SH-SY5Y (cell line): Measurements from ENCODE around the gene TMEM121B.

ENCODE experiments used
- GATA2 ChIP-seq: IDR thresholded peaks from 2 replicates; pipeline ENCODE4 v1.6.1; 2011; ENCODE audit warnings: mild to moderate bottlenecking, low read depth, low read length
- GATA3 ChIP-seq: IDR thresholded peaks from 2 replicates; pipeline ENCODE4 v1.6.1; 2011; ENCODE audit warnings: low read depth, mild to moderate bottlenecking, low read length, moderate library complexity

TMEM121B gene

DNA sequence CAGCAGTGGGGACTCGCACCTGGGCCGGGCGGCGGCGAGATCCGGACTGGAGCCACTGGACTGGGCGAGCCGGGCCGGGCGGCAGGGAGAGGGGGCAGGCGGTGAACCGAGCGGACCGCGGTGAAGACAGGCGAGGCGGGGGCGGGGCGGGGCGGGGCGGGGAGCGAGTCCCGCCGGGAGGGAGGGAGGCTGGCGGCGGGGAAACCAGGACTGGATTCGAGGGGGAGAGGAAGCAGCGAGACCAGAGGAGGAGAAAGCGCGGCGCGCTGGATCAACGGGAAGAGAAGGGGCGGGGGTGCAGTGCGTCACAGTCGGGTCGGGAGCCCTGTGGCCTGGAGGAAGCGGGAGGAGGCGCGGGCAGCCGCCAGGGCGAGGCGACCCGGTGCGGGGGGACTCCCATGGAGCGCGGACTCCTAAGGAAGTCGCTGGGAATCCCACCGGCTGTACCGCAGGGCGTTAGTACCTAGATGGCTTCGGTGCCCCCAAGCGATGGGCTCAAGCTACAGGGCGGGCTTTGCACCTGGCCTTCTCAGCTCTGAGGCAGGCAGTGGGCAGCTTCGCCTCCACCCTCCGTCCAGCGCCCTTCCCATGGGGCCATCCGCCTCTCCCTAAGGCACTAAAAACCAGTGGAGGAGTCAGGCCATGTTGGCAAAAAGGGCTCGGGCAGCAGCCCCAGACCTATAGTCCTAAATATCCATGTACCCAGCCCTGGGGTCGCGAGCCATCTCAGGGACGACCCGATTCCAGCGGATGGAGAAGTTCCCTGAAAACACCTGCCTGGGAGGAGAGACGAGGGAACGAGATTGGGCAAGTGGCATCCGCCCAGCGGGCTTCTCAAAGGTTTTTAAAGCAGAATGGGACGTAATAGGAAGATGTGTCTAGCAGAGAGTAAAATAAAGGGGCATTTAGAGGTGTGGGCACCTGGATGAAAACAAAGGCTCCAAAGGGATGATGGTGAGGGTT is at the start of gene TMEM121B:
TSS of gene TMEM121B (minus strand) at position 128 of the 963 bp plus-strand sequence. CDS start 233 bp downstream, outside the sequence.
- no peak for TF ChIP-seq GATA2
- no peak for TF ChIP-seq GATA3

- TF ChIP-seq GATA2 (no peak), GATA3 (no peak)
Measured at GRCh38 chr22:17167486-17167885, 46.3 kb upstream of the TMEM121B start.

DNA sequence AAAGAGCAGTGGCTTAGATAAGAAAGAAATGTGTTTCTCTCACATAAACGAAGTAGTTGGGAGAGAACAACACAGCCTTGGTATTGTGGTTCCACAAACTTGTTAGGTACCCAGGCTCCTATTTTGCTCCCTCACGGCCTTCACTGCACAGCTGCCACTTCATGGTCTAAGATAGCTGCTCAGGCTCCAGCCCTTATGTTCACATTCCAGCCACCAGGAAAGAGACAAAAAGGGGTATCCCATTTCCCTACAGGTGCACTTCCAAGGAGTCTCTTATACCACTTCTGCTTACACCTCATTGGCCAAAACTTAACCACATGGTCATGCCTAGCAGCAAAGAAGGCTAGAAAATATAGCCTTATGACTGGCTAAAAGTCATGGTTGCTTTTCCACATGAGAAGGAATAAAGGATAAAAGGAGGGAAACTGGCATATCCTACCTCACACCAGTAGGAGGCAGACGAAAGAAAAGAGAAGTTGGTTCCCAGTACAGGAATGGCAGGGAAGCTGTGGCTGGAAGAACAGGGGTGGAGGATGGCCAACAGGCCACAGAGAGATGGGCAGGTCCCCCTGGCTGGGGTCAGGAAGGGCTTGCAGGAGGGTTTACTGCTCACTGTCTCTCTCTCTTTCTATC is 43.3 kb upstream of the TMEM121B start:
- TF ChIP-seq GATA2 (no peak), GATA3 (no peak)

GRCh38 chr22:17162731-17163130 is 41.6 kb upstream of the TMEM121B start:
- TF ChIP-seq GATA3 = no peak
- TF ChIP-seq GATA2 = no peak

- TF ChIP-seq GATA2 (no peak), GATA3 (no peak)
Measured at GRCh38 chr22:17161991-17162390, 40.8 kb upstream of the TMEM121B start.

- TF ChIP-seq GATA2 = no peak
- no peak for TF ChIP-seq GATA3
Measured at GRCh38 chr22:17159504-17159951, 38.4 kb upstream of the TMEM121B start.

DNA sequence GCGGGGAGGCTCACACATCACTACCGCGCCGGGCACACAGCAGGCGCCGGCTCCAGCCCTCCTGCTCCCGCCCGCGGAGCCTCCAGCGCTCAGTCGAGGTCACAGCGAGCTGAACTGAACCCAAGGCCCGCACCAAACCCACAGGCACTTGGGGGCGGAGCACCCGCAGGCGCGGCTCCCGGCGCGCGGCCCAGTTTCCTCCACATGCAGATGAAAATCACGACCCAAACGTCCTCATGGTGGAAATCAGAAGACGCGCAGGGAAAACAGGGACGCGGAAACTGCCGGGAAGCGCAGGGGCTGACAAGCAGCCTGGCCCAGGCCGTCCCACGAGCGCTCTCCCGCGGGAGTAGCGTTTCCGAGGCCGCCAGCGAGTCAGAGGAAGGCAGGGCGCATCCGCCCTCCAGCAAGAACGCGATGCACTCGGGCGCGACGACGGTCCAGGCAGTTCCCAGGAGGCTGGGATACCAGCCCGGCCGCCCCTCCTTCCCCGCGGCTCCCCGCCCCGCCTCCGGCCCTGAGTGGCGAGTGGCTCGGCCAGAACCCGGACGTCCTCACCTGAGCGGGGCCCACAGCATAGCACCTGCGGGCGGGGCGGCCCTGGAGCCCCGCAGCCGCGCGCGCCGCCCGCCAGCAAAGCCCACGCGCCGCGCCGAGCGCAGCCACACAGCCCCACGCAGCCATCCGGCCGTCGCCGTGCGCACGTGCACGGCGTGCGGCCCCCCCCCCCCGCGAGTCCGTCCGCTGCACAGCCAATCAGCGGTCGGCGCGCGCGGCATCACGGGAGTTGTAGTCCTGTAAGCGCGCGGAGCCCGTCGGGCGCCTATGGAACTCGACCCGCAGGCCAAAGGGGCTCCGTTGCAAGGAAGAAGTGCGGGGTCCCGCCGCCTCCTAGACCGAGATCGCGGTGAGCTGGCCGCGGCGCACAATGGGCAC is 37.7 kb upstream of the TMEM121B start, which contains the start of gene HDHD5:
TSS of gene HDHD5 (minus strand) at position 710 of the 936 bp plus-strand sequence. CDS start at position 684, 26 bp downstream.
- TF ChIP-seq GATA2 = no peak
- TF ChIP-seq GATA3 = no peak

DNA sequence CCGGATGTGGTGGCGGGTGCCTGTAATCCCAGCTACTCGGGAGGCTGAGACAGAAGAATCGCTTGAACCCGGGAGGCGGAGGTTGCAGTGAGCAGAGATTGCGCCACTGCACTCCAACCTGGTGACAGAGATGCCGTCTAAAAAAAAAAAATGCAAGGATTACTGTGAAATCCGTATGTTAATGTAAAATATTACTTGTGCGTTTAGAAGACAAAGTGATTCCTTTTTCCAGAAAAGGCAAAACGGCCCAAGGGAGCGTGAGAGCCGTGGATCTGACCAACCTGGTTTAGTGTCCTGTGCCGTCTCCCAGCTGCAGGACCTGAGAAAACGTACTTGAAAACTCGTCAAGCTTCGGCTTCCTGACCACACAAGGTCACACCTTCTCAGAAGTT is 37.0 kb upstream of the TMEM121B start:
- TF ChIP-seq GATA2 (no peak), GATA3 (no peak)

DNA sequence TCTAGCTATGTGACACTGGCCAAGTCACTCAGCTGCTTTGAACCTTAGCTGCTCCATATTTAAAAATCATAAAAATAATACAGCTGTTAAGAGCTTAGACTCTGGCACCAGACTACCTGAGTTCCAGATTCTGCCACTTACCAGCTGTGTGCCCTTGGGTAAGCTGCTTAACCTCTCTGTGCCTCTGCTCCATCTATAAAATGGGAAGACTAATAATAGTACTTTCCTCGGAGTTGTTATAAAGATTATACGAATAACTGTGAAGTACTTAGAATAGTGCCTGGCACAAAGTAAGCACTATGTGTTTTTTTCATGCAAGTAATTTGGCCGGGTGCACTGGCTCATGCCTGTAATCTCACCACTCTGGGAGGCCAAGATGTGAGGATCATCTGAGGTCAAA is 36.6 kb upstream of the TMEM121B start:
- no peak for TF ChIP-seq GATA3
- TF ChIP-seq GATA2 = no peak

DNA sequence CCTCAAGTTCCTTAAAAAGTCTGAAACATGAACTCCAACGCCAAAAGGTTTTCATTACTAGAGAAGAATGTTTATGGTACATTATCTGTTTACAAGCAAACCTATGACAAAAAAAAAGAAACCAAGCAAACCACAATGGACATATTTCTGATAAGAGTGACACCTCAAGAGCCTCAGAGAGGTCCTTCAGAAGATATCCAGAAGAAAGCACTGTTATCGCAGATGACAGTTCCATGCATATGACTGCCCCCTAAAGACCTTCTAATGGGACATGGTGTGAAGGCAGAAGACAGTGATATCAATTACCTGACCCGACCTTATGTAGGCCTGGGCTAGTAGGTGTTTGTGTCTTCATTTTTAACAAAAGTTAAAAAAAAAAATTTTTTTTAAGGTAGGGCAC is 34.8 kb upstream of the TMEM121B start:
- TF ChIP-seq GATA3 (no peak), GATA2 (no peak)

GRCh38 chr22:17152971-17153370 is 31.8 kb upstream of the TMEM121B start:
- TF ChIP-seq GATA2 = no peak
- TF ChIP-seq GATA3 = no peak

GRCh38 chr22:17152340-17152739 is 31.2 kb upstream of the TMEM121B start:
- TF ChIP-seq GATA2 = no peak
- TF ChIP-seq GATA3 = no peak

GRCh38 chr22:17149076-17149815 is 28.1 kb upstream of the TMEM121B start:
- TF ChIP-seq GATA2 = no peak
- no peak for TF ChIP-seq GATA3
